Mucosa of gallbladder (tissue), 1 donor: ENCODE data around the gene GLI2. TPM values are rescaled to one million over a fixed set of nuclear protein-coding genes. Genes with fewer than 3 reads are reported as not detected.
A peak's percentile ranks its signal among the peaks of the same experiment; 100 is the strongest.

Experiments used
- DNase-seq: peaks from one replicate; pipeline ENCODE4 v3.0.0-alpha.2; 2020; ENCODE audit warnings: low spot score
- total RNA-seq: library from RNA; stranded (reverse); gene quantifications from one replicate; pipeline ENCODE4 v1.2.1, GENCODE V29; 2021
- donor health status: DM: no; HTN: no; CAD: no.

GLI2 gene
- total RNA-seq, 1 donor from 2014 or later = 9.2 TPM

- peak; percentile 59 for DNase-seq
Observed at GRCh38 chr2:120737340-120738101, 1.9 kb downstream of the GLI2 start.

- no peak for DNase-seq
Observed at GRCh38 chr2:120738117-120738516, 2.4 kb downstream of the GLI2 start.

GRCh38 chr2:120738786-120739437, 3.2 kb downstream of the GLI2 start:
- no peak for DNase-seq

GRCh38 chr2:120739438-120740090, 3.9 kb downstream of the GLI2 start:
- no peak for DNase-seq

GRCh38 chr2:120740375-120740764, 4.7 kb downstream of the GLI2 start:
- DNase-seq = no peak

GRCh38 chr2:120740765-120741524, 5.3 kb downstream of the GLI2 start:
- no peak for DNase-seq

GRCh38 chr2:120741571-120742561, 6.2 kb downstream of the GLI2 start:
- no peak for DNase-seq

GRCh38 chr2:120743657-120744056, 8.0 kb downstream of the GLI2 start:
- DNase-seq = no peak

GRCh38 chr2:120744817-120745216, 9.1 kb downstream of the GLI2 start:
- no peak for DNase-seq

GRCh38 chr2:120745420-120746111, 9.9 kb downstream of the GLI2 start:
- no peak for DNase-seq

GRCh38 chr2:120746144-120746543, 10.5 kb downstream of the GLI2 start:
- no peak for DNase-seq

GRCh38 chr2:120747281-120747680, 11.6 kb downstream of the GLI2 start:
- DNase-seq = no peak

GRCh38 chr2:120747706-120748105, 12.0 kb downstream of the GLI2 start:
- no peak for DNase-seq

- DNase-seq = no peak
Observed at GRCh38 chr2:120748310-120748709, 12.6 kb downstream of the GLI2 start.

GRCh38 chr2:120748741-120749140, 13.1 kb downstream of the GLI2 start:
- no peak for DNase-seq

GRCh38 chr2:120749506-120750431, 14.1 kb downstream of the GLI2 start:
- DNase-seq = no peak

- DNase-seq = no peak
Observed at GRCh38 chr2:120750488-120751210, 15.0 kb downstream of the GLI2 start.

GRCh38 chr2:120751553-120751952, 15.9 kb downstream of the GLI2 start:
- DNase-seq = no peak
